ENCODE results near the gene KANSL1L.

KANSL1L gene

GRCh38 chr2:210007895-210008294, 163.3 kb downstream of the KANSL1L start:
- no peak overlapping the region for H3K4me3 ChIP-seq (ENCODE audit: insufficient read depth in 1 of 2, low read depth in 1 of 2, low read length in 2 of 2)
- H2BK12ac ChIP-seq (ENCODE audit: low read length in 2 of 2): no peak overlapping the region
- H3K79me1 ChIP-seq (replicated peaks; ENCODE audit: low read length, poor library complexity, severe bottlenecking): no peaks in the 10 kb centered on the region
- no peak overlapping the region for H4K8ac ChIP-seq (ENCODE audit: low read length)
- no peak overlapping the region for H3K14ac ChIP-seq (ENCODE audit: low read length in 2 of 2)
- no peak overlapping the region for H3K23ac ChIP-seq (ENCODE audit: low read length in 2 of 2)
- peaks cover 5% of the 10 kb centered on the region for H3K4me1 ChIP-seq (ENCODE audit: control insufficient read depth, insufficient read depth, low read depth, low read length)
- WGBS: 85% methylated on average over 1 of the region's 2 CpGs
- H3K18ac ChIP-seq (ENCODE audit: low read depth in 1 of 2, low read length in 2 of 2): no peak overlapping the region
- H3K36me3 ChIP-seq (ENCODE audit: control insufficient read depth in 1 of 2, insufficient read depth in 2 of 2, low read depth in 1 of 2, low read length in 2 of 2): peaks cover 9 to 42% of the 10 kb centered on the region in 2 experiments
- no peak overlapping the region for H3K27ac ChIP-seq (ENCODE audit: low read length, poor library complexity, severe bottlenecking)
- no peak overlapping the region for H4K91ac ChIP-seq (ENCODE audit: low read length)
- H2BK15ac ChIP-seq (ENCODE audit: low read depth, poor library complexity, severe bottlenecking): no peak overlapping the region
- no peak overlapping the region for H3K9ac ChIP-seq (ENCODE audit: low read length)
- no peak overlapping the region for H2AK5ac ChIP-seq (ENCODE audit: low read length, severe bottlenecking)
- H2AFZ ChIP-seq (ENCODE audit: low read depth, low read length): no peak overlapping the region
- H2BK5ac ChIP-seq (ENCODE audit: low read depth, low read length, poor library complexity, severe bottlenecking): no peak overlapping the region
- H3K27me3 ChIP-seq (ENCODE audit: control insufficient read depth in 1 of 2, insufficient read depth in 1 of 2, low read length in 2 of 2): no peaks in the 10 kb centered on the region
- peak; percentile 25 for DNase-seq
- no peaks in the 10 kb centered on the region for H3K9me3 ChIP-seq (ENCODE audit: control insufficient read depth, low read length)
- no peak overlapping the region for H3K4me2 ChIP-seq (ENCODE audit: low read length, poor library complexity, severe bottlenecking)
- no peak overlapping the region for H2BK120ac ChIP-seq (ENCODE audit: low read depth, low read length)
- no peak overlapping the region for H3K4ac ChIP-seq (ENCODE audit: low read depth in 1 of 2, low read length in 2 of 2)

- DNase-seq: no peak
- Histone ChIP-seq H4K8ac (ENCODE audit: low read length) (no peak overlapping the region), H3K4me2 (ENCODE audit: low read length, poor library complexity, severe bottlenecking) (no peak overlapping the region), H3K14ac (ENCODE audit: low read length in 2 of 2) (no peak overlapping the region), H2AFZ (ENCODE audit: low read depth, low read length) (no peak overlapping the region), H2BK120ac (ENCODE audit: low read depth, low read length) (no peak overlapping the region), H2BK5ac (ENCODE audit: low read depth, low read length, poor library complexity, severe bottlenecking) (no peak overlapping the region), H4K91ac (ENCODE audit: low read length) (no peak overlapping the region), H3K9me3 (ENCODE audit: control insufficient read depth, low read length) (no peaks in the 10 kb centered on the region), H2BK15ac (ENCODE audit: low read depth, poor library complexity, severe bottlenecking) (no peak overlapping the region), H2AK5ac (ENCODE audit: low read length, severe bottlenecking) (no peak overlapping the region), H3K4me3 (ENCODE audit: insufficient read depth in 1 of 2, low read depth in 1 of 2, low read length in 2 of 2) (peak overlapping the region in 1 of 2 experiments; percentile 99), H3K27ac (ENCODE audit: low read length, poor library complexity, severe bottlenecking) (no peak overlapping the region), H3K27me3 (ENCODE audit: control insufficient read depth in 1 of 2, insufficient read depth in 1 of 2, low read length in 2 of 2) (no peaks in the 10 kb centered on the region), H3K18ac (ENCODE audit: low read depth in 1 of 2, low read length in 2 of 2) (no peak overlapping the region), H3K79me1 (replicated peaks; ENCODE audit: low read length, poor library complexity, severe bottlenecking) (no peaks in the 10 kb centered on the region), H3K9ac (ENCODE audit: low read length) (peak overlapping the region; percentile 18), H2BK12ac (ENCODE audit: low read length in 2 of 2) (no peak overlapping the region), H3K36me3 (ENCODE audit: control insufficient read depth in 1 of 2, insufficient read depth in 2 of 2, low read depth in 1 of 2, low read length in 2 of 2) (peaks cover 9 to 17% of the 10 kb centered on the region in 2 experiments), H3K23ac (ENCODE audit: low read length in 2 of 2) (no peak overlapping the region), H3K4me1 (ENCODE audit: control insufficient read depth, insufficient read depth, low read depth, low read length) (peaks cover 5% of the 10 kb centered on the region), H3K4ac (ENCODE audit: low read depth in 1 of 2, low read length in 2 of 2) (no peak overlapping the region)
- whole genome bisulfite sequencing: 100% methylated on average over 2 of the region's 2 CpGs
Measured at GRCh38 chr2:210004881-210005280, 166.3 kb downstream of the KANSL1L start.

GRCh38 chr2:210003359-210003758, 167.8 kb downstream of the KANSL1L start:
- H2AFZ ChIP-seq (ENCODE audit: low read depth, low read length): no peak overlapping the region
- H2AK5ac ChIP-seq (ENCODE audit: low read length, severe bottlenecking): no peak overlapping the region
- no peak overlapping the region for H2BK15ac ChIP-seq (ENCODE audit: low read depth, poor library complexity, severe bottlenecking)
- H3K4me3 ChIP-seq (ENCODE audit: insufficient read depth in 1 of 2, low read depth in 1 of 2, low read length in 2 of 2): peak overlapping the region in 1 of 2 experiments; percentile 99
- H2BK12ac ChIP-seq (ENCODE audit: low read length in 2 of 2): no peak overlapping the region
- H3K23ac ChIP-seq (ENCODE audit: low read length in 2 of 2): no peak overlapping the region
- peaks cover 2 to 9% of the 10 kb centered on the region in 2 experiments for H3K36me3 ChIP-seq (ENCODE audit: control insufficient read depth in 1 of 2, insufficient read depth in 2 of 2, low read depth in 1 of 2, low read length in 2 of 2)
- H3K4ac ChIP-seq (ENCODE audit: low read depth in 1 of 2, low read length in 2 of 2): no peak overlapping the region
- H3K79me1 ChIP-seq (replicated peaks; ENCODE audit: low read length, poor library complexity, severe bottlenecking): no peaks in the 10 kb centered on the region
- H4K91ac ChIP-seq (ENCODE audit: low read length): no peak overlapping the region
- H3K18ac ChIP-seq (ENCODE audit: low read depth in 1 of 2, low read length in 2 of 2): no peak overlapping the region
- H3K9ac ChIP-seq (ENCODE audit: low read length): peak overlapping the region; percentile 92
- 80% methylated on average over 1 of the region's 2 CpGs for WGBS
- no peak overlapping the region for H2BK120ac ChIP-seq (ENCODE audit: low read depth, low read length)
- H3K4me1 ChIP-seq (ENCODE audit: control insufficient read depth, insufficient read depth, low read depth, low read length): peaks cover 4% of the 10 kb centered on the region
- H2BK5ac ChIP-seq (ENCODE audit: low read depth, low read length, poor library complexity, severe bottlenecking): no peak overlapping the region
- H3K9me3 ChIP-seq (ENCODE audit: control insufficient read depth, low read length): no peaks in the 10 kb centered on the region
- H3K14ac ChIP-seq (ENCODE audit: low read length in 2 of 2): no peak overlapping the region
- no peak overlapping the region for H4K8ac ChIP-seq (ENCODE audit: low read length)
- peak; percentile 30 for DNase-seq
- no peak overlapping the region for H3K27ac ChIP-seq (ENCODE audit: low read length, poor library complexity, severe bottlenecking)
- no peaks in the 10 kb centered on the region for H3K27me3 ChIP-seq (ENCODE audit: control insufficient read depth in 1 of 2, insufficient read depth in 1 of 2, low read length in 2 of 2)
- peak overlapping the region; percentile 67 for H3K4me2 ChIP-seq (ENCODE audit: low read length, poor library complexity, severe bottlenecking)

GRCh38 chr2:210002158-210003157, 168.8 kb downstream of the KANSL1L start, which contains the start of gene RPE:
Gene RPE, plus strand, starts transcription at chr2:210002638. Its CDS starts 24 bp downstream, at chr2:210002662.
- peak within 1 kb of the TSS; percentile 19 for H2AFZ ChIP-seq (ENCODE audit: low read depth, low read length)
- no peaks in the 10 kb centered on the region for H3K9me3 ChIP-seq (ENCODE audit: control insufficient read depth, low read length)
- peak within 1 kb of the TSS; percentile 59 for H3K27ac ChIP-seq (ENCODE audit: low read length, poor library complexity, severe bottlenecking)
- H2BK5ac ChIP-seq (ENCODE audit: low read depth, low read length, poor library complexity, severe bottlenecking): no peak within 1 kb of the TSS
- H3K4me2 ChIP-seq (ENCODE audit: low read length, poor library complexity, severe bottlenecking): peak within 1 kb of the TSS; percentile 67
- H3K18ac ChIP-seq (ENCODE audit: low read depth in 1 of 2, low read length in 2 of 2): peak within 1 kb of the TSS; percentile 14 to 26
- peak within 1 kb of the TSS in 1 of 2 experiments; percentile 5 for H3K14ac ChIP-seq (ENCODE audit: low read length in 2 of 2)
- peak within 1 kb of the TSS; percentile 78 to 99 for H3K4me3 ChIP-seq (ENCODE audit: insufficient read depth in 1 of 2, low read depth in 1 of 2, low read length in 2 of 2)
- peak within 1 kb of the TSS; percentile 92 for H3K9ac ChIP-seq (ENCODE audit: low read length)
- H2BK12ac ChIP-seq (ENCODE audit: low read length in 2 of 2): no peak within 1 kb of the TSS
- H3K36me3 ChIP-seq (ENCODE audit: control insufficient read depth in 1 of 2, insufficient read depth in 2 of 2, low read depth in 1 of 2, low read length in 2 of 2): peaks cover 0 to 9% of the 10 kb centered on the region in 2 experiments
- under 1% methylated on average over 56 of the region's 58 CpGs for WGBS
- H2AK5ac ChIP-seq (ENCODE audit: low read length, severe bottlenecking): peak within 1 kb of the TSS; percentile 88
- no peak within 1 kb of the TSS for H3K23ac ChIP-seq (ENCODE audit: low read length in 2 of 2)
- peaks cover 4% of the 10 kb centered on the region for H3K4me1 ChIP-seq (ENCODE audit: control insufficient read depth, insufficient read depth, low read depth, low read length)
- H4K8ac ChIP-seq (ENCODE audit: low read length): peak within 1 kb of the TSS; percentile 65
- no peaks in the 10 kb centered on the region for H3K27me3 ChIP-seq (ENCODE audit: control insufficient read depth in 1 of 2, insufficient read depth in 1 of 2, low read length in 2 of 2)
- peak; percentile 94 for DNase-seq
- no peak within 1 kb of the TSS for H2BK120ac ChIP-seq (ENCODE audit: low read depth, low read length)
- H2BK15ac ChIP-seq (ENCODE audit: low read depth, poor library complexity, severe bottlenecking): no peak within 1 kb of the TSS
- H3K79me1 ChIP-seq (replicated peaks; ENCODE audit: low read length, poor library complexity, severe bottlenecking): no peaks in the 10 kb centered on the region
- H4K91ac ChIP-seq (ENCODE audit: low read length): peak within 1 kb of the TSS; percentile 60
- peak within 1 kb of the TSS; percentile 15 to 60 for H3K4ac ChIP-seq (ENCODE audit: low read depth in 1 of 2, low read length in 2 of 2)

All from mesenchymal stem cell (in vitro differentiated cells and primary cell).